SJCRH30 (cell line): ENCODE data around the gene KDM5B. TPM values are rescaled to one million over a fixed set of nuclear protein-coding genes. Genes with fewer than 3 reads are reported as not detected.

ENCODE experiments used
- DNase-seq, 2 experiments: peaks; one replicate each; pipeline ENCODE4 v3.0.0-alpha.2; 2015 to 2020
- H3K27ac ChIP-seq: fragments of 250-450 bp; sonication (Bioruptor Pico); 2 replicates; pipeline ENCODE4 v1.5.1; 2020; ENCODE audit warnings: mild to moderate bottlenecking, moderate library complexity
- H3K27me3 ChIP-seq: fragments of 250-450 bp; sonication (Bioruptor Pico); 2 replicates; pipeline ENCODE4 v1.5.1; 2020; ENCODE audit warnings: mild to moderate bottlenecking, moderate library complexity
- H3K36me3 ChIP-seq: fragments of 250-450 bp; sonication (Bioruptor Pico); 2 replicates; pipeline ENCODE4 v1.5.1; 2020; ENCODE audit warnings: mild to moderate bottlenecking, moderate library complexity
- H3K4me1 ChIP-seq: fragments of 250-450 bp; sonication (Bioruptor Pico); 2 replicates; pipeline ENCODE4 v1.5.1; 2020; ENCODE audit warnings: mild to moderate bottlenecking, moderate library complexity
- H3K4me3 ChIP-seq: fragments of 250-450 bp; sonication (Bioruptor Pico); 2 replicates; pipeline ENCODE4 v1.5.1; 2020; ENCODE audit warnings: mild to moderate bottlenecking, moderate library complexity
- H3K9me3 ChIP-seq: fragments of 250-450 bp; sonication (Bioruptor Pico); replicated peaks from 2 replicates; pipeline ENCODE4 v1.5.1; 2020; ENCODE audit warnings: mild to moderate bottlenecking, moderate library complexity
- total RNA-seq: library from RNA; depleted of rRNA; stranded (reverse); fragments of >200 nt; shearing (Covaris generic); gene quantifications from 2 replicates; pipeline ENCODE4 v1.2.3, GENCODE V29; 2014

The KDM5B gene
- total RNA-seq, 1 experiment from 2014 or later = 37.0 TPM

GRCh38 chr1:202702088-202702487 lies 106.1 kb downstream of the KDM5B start:
- Histone ChIP-seq H3K36me3 (no peaks in the 10 kb centered on the region), H3K27me3 (peaks cover 44% of the 10 kb centered on the region), H3K4me3 (no peak overlapping the region), H3K4me1 (no peaks in the 10 kb centered on the region), H3K27ac (no peak overlapping the region), H3K9me3 (no peaks in the 10 kb centered on the region)
- no peak for DNase-seq

DNA sequence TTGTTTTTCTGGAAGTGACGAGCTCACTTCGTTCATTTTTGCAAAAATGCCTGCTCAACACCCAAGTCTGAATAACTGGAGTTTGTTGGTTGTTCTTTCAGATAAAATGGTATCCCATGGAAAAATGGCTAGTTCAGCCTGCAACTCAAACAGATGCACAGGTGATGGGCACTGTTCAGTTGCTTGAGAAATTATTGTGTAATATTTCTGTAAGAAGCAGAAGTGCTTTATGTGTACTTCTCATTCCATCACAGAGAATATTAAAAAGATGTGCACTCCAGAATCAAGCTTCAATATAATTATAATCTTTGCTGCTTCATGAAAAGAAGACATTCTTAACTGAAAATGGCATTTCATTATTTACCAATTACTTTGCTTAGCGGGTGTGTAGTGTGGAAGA lies 107.0 kb downstream of the KDM5B start:
- Histone ChIP-seq H3K9me3 (no peaks in the 10 kb centered on the region), H3K27me3 (peaks cover 44% of the 10 kb centered on the region), H3K27ac (no peak overlapping the region), H3K4me3 (no peak overlapping the region), H3K4me1 (no peaks in the 10 kb centered on the region), H3K36me3 (no peaks in the 10 kb centered on the region)
- no peak for DNase-seq

DNA sequence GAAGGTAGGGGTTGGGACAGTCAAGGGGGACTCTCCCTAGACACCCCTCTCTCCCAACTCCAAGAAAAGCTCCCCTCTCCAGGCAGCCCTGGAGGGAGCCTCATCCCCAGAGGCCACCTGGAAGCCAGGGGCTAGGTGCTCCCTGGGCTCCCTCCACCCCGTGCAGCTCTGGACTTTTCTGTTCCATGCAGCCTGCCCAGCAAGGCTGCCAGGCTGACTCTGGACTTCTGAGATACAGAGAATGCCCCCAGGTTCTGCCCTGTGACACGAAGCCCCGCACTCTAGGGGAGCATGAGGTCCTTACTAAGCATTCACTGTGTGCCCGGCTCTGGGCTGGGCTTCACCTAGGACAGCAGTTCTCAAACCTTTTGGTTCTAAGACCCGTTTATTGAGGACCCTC lies 108.2 kb downstream of the KDM5B start:
- no peaks in the 10 kb centered on the region for H3K4me1 ChIP-seq
- H3K27me3 ChIP-seq = peaks cover 38% of the 10 kb centered on the region
- no peaks in the 10 kb centered on the region for H3K9me3 ChIP-seq
- H3K27ac ChIP-seq = no peak overlapping the region
- no peaks in the 10 kb centered on the region for H3K36me3 ChIP-seq
- no peak overlapping the region for H3K4me3 ChIP-seq
- DNase-seq = no peak

GRCh38 chr1:202698276-202698675 lies 109.9 kb downstream of the KDM5B start:
- no peak overlapping the region for H3K4me3 ChIP-seq
- H3K9me3 ChIP-seq = no peaks in the 10 kb centered on the region
- DNase-seq = no peak
- H3K27me3 ChIP-seq = peaks cover 26% of the 10 kb centered on the region; the same call in 1 of the 2 replicates
- no peak overlapping the region for H3K27ac ChIP-seq
- H3K4me1 ChIP-seq = no peaks in the 10 kb centered on the region
- H3K36me3 ChIP-seq = no peaks in the 10 kb centered on the region

- H3K27ac ChIP-seq = no peak overlapping the region
- DNase-seq = peak in 1 of 2 experiments; percentile 23
Measured at GRCh38 chr1:202697038-202697437, 111.2 kb downstream of the KDM5B start.

DNA sequence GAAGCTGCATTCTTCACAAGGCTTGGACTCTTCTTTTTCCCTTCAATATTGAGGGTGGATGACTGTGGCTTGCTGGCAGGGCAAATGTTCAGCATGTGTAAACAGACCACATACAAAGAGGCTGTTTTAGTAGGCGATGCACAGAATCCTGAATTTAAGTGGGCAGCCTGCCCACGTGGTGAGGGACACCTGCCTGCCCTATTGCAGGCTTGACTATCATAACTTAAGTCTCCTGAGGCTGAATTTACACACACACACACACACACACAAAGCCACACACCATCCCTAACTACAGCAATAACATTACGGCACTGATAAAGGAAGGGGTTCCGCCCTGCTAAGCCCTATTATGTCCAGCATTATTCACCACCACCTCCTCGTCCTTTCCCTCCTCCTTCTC lies 113.9 kb downstream of the KDM5B start:
- Histone ChIP-seq H3K27ac (no peak overlapping the region), H3K27me3 (no peaks in the 10 kb centered on the region; the same call in 1 of the 2 replicates), H3K4me3 (no peak overlapping the region), H3K9me3 (no peaks in the 10 kb centered on the region), H3K36me3 (no peaks in the 10 kb centered on the region), H3K4me1 (no peaks in the 10 kb centered on the region)
- no peak for DNase-seq

More at GRCh38 chr1:202697038-202697437, 111.2 kb downstream of the KDM5B start:
- H3K4me1 ChIP-seq = no peaks in the 10 kb centered on the region
- H3K4me3 ChIP-seq = no peak overlapping the region
- H3K36me3 ChIP-seq = no peaks in the 10 kb centered on the region
- H3K27me3 ChIP-seq = peaks cover 17% of the 10 kb centered on the region; the same call in 1 of the 2 replicates
- H3K9me3 ChIP-seq = no peaks in the 10 kb centered on the region

GRCh38 chr1:202692959-202693555 lies 115.2 kb downstream of the KDM5B start:
- peak; percentile 77 to 91 for DNase-seq

GRCh38 chr1:202691816-202692215 lies 116.4 kb downstream of the KDM5B start:
- H3K27ac ChIP-seq = no peak overlapping the region
- no peaks in the 10 kb centered on the region for H3K36me3 ChIP-seq
- no peak overlapping the region for H3K4me3 ChIP-seq
- no peaks in the 10 kb centered on the region for H3K4me1 ChIP-seq
- DNase-seq = no peak
- H3K9me3 ChIP-seq = no peaks in the 10 kb centered on the region
- H3K27me3 ChIP-seq = peaks cover 2% of the 10 kb centered on the region; the same call in 1 of the 2 replicates

More at GRCh38 chr1:202692959-202693555, 115.2 kb downstream of the KDM5B start:
- no peaks in the 10 kb centered on the region for H3K9me3 ChIP-seq
- H3K36me3 ChIP-seq = no peaks in the 10 kb centered on the region
- H3K27ac ChIP-seq = no peak overlapping the region
- H3K27me3 ChIP-seq = no peaks in the 10 kb centered on the region
- no peak overlapping the region for H3K4me3 ChIP-seq
- no peaks in the 10 kb centered on the region for H3K4me1 ChIP-seq

- H3K4me3 ChIP-seq = no peak overlapping the region
- no peaks in the 10 kb centered on the region for H3K36me3 ChIP-seq
- DNase-seq = no peak
- peaks cover 3% of the 10 kb centered on the region; the same call in 1 of the 2 replicates for H3K27me3 ChIP-seq
- H3K9me3 ChIP-seq = no peaks in the 10 kb centered on the region
- no peaks in the 10 kb centered on the region for H3K4me1 ChIP-seq
- no peak overlapping the region for H3K27ac ChIP-seq
Measured at GRCh38 chr1:202689493-202690342, 118.5 kb downstream of the KDM5B start.

DNA sequence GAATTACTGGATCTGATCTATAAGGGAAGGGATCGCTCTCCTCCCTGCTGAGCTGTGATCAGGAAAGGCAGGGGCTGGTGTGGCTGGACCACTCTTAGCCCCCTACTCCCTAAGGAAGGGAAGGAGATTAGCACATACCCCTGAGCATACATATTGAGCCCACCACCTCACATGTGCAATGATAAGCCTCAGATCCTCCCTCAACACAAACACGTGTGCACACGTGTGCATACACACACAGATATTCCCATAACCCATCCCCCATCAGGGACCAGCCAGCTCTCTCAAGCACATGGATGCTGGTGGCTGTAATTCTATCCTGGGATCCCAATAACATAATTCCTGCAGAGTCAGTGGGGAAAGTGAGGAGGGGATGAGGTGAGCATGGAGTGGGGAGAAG lies 119.1 kb downstream of the KDM5B start:
- no peaks in the 10 kb centered on the region for H3K36me3 ChIP-seq
- H3K4me1 ChIP-seq = no peaks in the 10 kb centered on the region
- H3K9me3 ChIP-seq = no peaks in the 10 kb centered on the region
- no peak overlapping the region for H3K4me3 ChIP-seq
- H3K27ac ChIP-seq = no peak overlapping the region
- H3K27me3 ChIP-seq = peaks cover 3% of the 10 kb centered on the region; the same call in 1 of the 2 replicates
- no peak for DNase-seq

- no peak overlapping the region for H3K27ac ChIP-seq
- peaks cover 3% of the 10 kb centered on the region; the same call in 1 of the 2 replicates for H3K27me3 ChIP-seq
- H3K9me3 ChIP-seq = no peaks in the 10 kb centered on the region
- no peak overlapping the region for H3K4me3 ChIP-seq
- no peaks in the 10 kb centered on the region for H3K36me3 ChIP-seq
- no peaks in the 10 kb centered on the region for H3K4me1 ChIP-seq
- no peak for DNase-seq
Measured at GRCh38 chr1:202688401-202688800, 119.8 kb downstream of the KDM5B start.

GRCh38 chr1:202687798-202688197 lies 120.4 kb downstream of the KDM5B start:
- Histone ChIP-seq H3K27me3 (peaks cover 7% of the 10 kb centered on the region; the same call in 1 of the 2 replicates), H3K4me3 (no peak overlapping the region), H3K9me3 (no peaks in the 10 kb centered on the region), H3K4me1 (no peaks in the 10 kb centered on the region), H3K27ac (no peak overlapping the region), H3K36me3 (no peaks in the 10 kb centered on the region)
- DNase-seq = no peak

DNA sequence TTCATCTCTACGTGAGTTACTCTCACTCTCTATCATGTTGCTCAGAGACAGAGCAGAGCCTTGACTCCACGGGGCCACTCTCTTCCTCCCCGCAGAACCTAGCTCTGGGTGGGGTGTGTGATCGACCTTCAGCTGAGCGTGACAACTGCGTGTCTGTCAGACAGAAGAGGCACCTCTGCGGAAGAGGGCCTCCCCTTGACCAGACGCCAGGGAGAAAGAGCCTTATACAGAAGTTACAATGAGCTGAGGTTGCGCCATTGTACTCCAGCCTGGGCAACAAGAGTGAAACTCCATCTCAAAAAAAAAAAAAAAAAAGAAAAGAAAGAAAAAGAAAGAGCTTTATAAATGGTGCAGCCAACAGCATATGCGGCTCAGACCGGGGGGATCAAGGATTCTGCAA lies 120.9 kb downstream of the KDM5B start:
- H3K9me3 ChIP-seq = no peaks in the 10 kb centered on the region
- H3K27me3 ChIP-seq = peaks cover 11% of the 10 kb centered on the region
- no peak for DNase-seq
- H3K4me1 ChIP-seq = no peaks in the 10 kb centered on the region
- no peak overlapping the region for H3K4me3 ChIP-seq
- no peaks in the 10 kb centered on the region for H3K36me3 ChIP-seq
- no peak overlapping the region for H3K27ac ChIP-seq

GRCh38 chr1:202685641-202686040 lies 122.6 kb downstream of the KDM5B start:
- no peak overlapping the region for H3K4me3 ChIP-seq
- H3K27me3 ChIP-seq = peaks cover 16% of the 10 kb centered on the region
- DNase-seq = no peak
- H3K4me1 ChIP-seq = no peaks in the 10 kb centered on the region
- no peak overlapping the region for H3K27ac ChIP-seq
- H3K36me3 ChIP-seq = no peaks in the 10 kb centered on the region
- H3K9me3 ChIP-seq = no peaks in the 10 kb centered on the region

DNA sequence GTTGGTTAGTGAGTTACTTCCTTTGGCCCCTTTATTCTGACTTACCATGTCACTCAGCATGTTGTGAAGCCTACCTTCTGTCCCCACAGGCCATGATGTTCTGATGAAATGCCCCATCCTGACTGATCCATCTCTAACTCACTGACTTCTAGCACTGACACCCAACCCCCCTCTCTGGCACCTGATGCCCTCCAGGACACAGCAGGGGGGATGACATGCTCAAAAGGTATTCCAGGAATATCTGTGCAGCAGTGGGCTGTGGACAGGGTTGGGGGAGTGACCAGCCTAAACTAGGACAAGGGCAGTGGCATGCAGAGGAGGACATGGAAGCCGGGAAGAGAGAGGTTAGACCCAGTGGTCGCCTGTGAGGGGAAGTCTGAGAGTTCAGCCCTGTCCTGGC lies 123.5 kb downstream of the KDM5B start:
- Histone ChIP-seq H3K36me3 (no peaks in the 10 kb centered on the region), H3K27ac (no peak overlapping the region), H3K9me3 (no peaks in the 10 kb centered on the region), H3K27me3 (peaks cover 21% of the 10 kb centered on the region), H3K4me1 (no peaks in the 10 kb centered on the region), H3K4me3 (no peak overlapping the region)
- DNase-seq = no peak
